GM20431 (cell line): ENCODE results near the gene KDELR1.
"Not testable (repeated sequence)": the region's sequence is repeated elsewhere in the genome, so short reads cannot be mapped to it uniquely, and the experiment has no call there.

Experiments used
- in situ Hi-C: fragments of 300-500 bp; cut with MseI, MboI; formaldehyde crosslinking; loops from one replicate; pipeline ENCODE4 v1.15.0; 2020; ENCODE audit warnings: low sequenced_read_pairs; ENCODE audit not compliant: unreplicated experiment

KDELR1 gene

GRCh38 chr19:48378194-48378570 is 13.2 kb downstream of the KDELR1 start:
- in situ Hi-C loops, result no loop called here

GRCh38 chr19:48373567-48373966 is 17.8 kb downstream of the KDELR1 start:
- in situ Hi-C loops, result no loop called here

GRCh38 chr19:48372904-48373303 is 18.4 kb downstream of the KDELR1 start:
- in situ Hi-C loops, result no loop called here

GRCh38 chr19:48371771-48372170 is 19.6 kb downstream of the KDELR1 start:
- in situ Hi-C loops, result not testable (repeated sequence)

- in situ Hi-C loops, result no loop called here
These were observed 20.0 kb downstream of the KDELR1 start for GRCh38 chr19:48371367-48371766.

GRCh38 chr19:48370955-48371354 is 20.4 kb downstream of the KDELR1 start:
- in situ Hi-C loops, result no loop called here

GRCh38 chr19:48368936-48369335 is 22.4 kb downstream of the KDELR1 start:
- in situ Hi-C loops, result no loop called here

GRCh38 chr19:48367855-48368254 is 23.5 kb downstream of the KDELR1 start:
- in situ Hi-C loops, result no loop called here

GRCh38 chr19:48365602-48366001 is 25.7 kb downstream of the KDELR1 start:
- in situ Hi-C loops, result no loop called here

- in situ Hi-C loops, result no loop called here
These were observed 26.6 kb downstream of the KDELR1 start for GRCh38 chr19:48364598-48365348.

GRCh38 chr19:48363810-48364597 is 27.3 kb downstream of the KDELR1 start, which contains the start of the genes SYNGR4 and TMEM143:
Gene SYNGR4 (plus strand): TSS chr19:48364367. CDS start chr19:48365843, 1,476 bp downstream.
Gene TMEM143 (minus strand): TSS chr19:48363940. CDS start chr19:48363920, 20 bp downstream.
- in situ Hi-C loops, result no loop called here

- in situ Hi-C loops, result no loop called here
These were observed 27.9 kb downstream of the KDELR1 start for GRCh38 chr19:48363500-48363809.

- in situ Hi-C loops, result no loop called here
These were observed 28.4 kb downstream of the KDELR1 start for GRCh38 chr19:48362716-48363499.

- in situ Hi-C loops, result no loop called here
These were observed 29.4 kb downstream of the KDELR1 start for GRCh38 chr19:48361912-48362311.

- in situ Hi-C loops, result no loop called here
These were observed 32.2 kb downstream of the KDELR1 start for GRCh38 chr19:48359123-48359522.

- in situ Hi-C loops, result no loop called here
These were observed 35.9 kb downstream of the KDELR1 start for GRCh38 chr19:48355365-48355954.

GRCh38 chr19:48354332-48354992 is 36.9 kb downstream of the KDELR1 start:
- in situ Hi-C loops, result no loop called here

- in situ Hi-C loops, result no loop called here
These were observed 37.7 kb downstream of the KDELR1 start for GRCh38 chr19:48353677-48354076.

GRCh38 chr19:48351341-48351752 is 40.0 kb downstream of the KDELR1 start:
- in situ Hi-C loops, result no loop called here

- in situ Hi-C loops, result no loop called here
These were observed 40.5 kb downstream of the KDELR1 start for GRCh38 chr19:48350856-48351255.
